ENCODE data around the gene MXRA7. TPM values are rescaled to one million over a fixed set of nuclear protein-coding genes. Genes with fewer than 3 reads are reported as not detected.
A peak's percentile ranks its signal among the peaks of the same experiment; 100 is the strongest.
"Not testable (repeated sequence)": the region's sequence is repeated elsewhere in the genome, so short reads cannot be mapped to it uniquely, and the experiment has no call there.

The MXRA7 gene
- total and polyA plus RNA-seq, 9 donors: 107 to 759 (median 187) TPM

DNA sequence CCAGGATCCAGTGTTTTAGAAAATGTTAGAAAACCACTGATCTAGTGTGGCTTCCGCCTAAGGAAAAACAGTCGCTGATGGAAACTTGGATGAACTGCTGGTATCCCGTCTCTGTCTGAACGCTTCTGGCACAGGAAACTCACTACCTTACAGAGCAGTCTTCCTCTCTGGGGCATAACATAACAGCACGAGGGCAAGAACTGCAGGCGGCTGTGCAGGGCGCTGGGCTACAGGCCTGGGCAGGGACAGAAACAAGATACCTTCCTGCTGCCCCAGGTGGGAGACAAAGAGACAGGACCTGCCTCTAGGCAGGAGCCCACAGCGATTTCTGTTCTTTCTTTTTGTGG lies 10.5 kb downstream of the MXRA7 start:
- intact Hi-C loops (cut with DNase I): loop anchor here in 1 of 4 donors (10.0 kb wide), 1 partner anchor 165 kb away; the partner anchor contains the start of gene CYGB
- Histone ChIP-seq H3K27me3 (no peaks in the 10 kb centered on the region), H3K36me3 (no peaks in the 10 kb centered on the region), H3K4me1 (ENCODE audit: insufficient read depth) (peaks cover 37% of the 10 kb centered on the region), H3K27ac (peak overlapping the region; percentile 78 to 84), H3K9me3 (no peaks in the 10 kb centered on the region), H3K4me3 (peak overlapping the region; percentile 22)
- TF ChIP-seq EP300 (IDR thresholded peaks at IDR 0.05): no peak
- TF ChIP-seq, protein P1, sequence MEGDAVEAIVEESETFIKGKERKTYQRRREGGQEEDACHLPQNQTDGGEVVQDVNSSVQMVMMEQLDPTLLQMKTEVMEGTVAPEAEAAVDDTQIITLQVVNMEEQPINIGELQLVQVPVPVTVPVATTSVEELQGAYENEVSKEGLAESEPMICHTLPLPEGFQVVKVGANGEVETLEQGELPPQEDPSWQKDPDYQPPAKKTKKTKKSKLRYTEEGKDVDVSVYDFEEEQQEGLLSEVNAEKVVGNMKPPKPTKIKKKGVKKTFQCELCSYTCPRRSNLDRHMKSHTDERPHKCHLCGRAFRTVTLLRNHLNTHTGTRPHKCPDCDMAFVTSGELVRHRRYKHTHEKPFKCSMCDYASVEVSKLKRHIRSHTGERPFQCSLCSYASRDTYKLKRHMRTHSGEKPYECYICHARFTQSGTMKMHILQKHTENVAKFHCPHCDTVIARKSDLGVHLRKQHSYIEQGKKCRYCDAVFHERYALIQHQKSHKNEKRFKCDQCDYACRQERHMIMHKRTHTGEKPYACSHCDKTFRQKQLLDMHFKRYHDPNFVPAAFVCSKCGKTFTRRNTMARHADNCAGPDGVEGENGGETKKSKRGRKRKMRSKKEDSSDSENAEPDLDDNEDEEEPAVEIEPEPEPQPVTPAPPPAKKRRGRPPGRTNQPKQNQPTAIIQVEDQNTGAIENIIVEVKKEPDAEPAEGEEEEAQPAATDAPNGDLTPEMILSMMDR (IDR thresholded peaks at IDR 0.05): no peak
- no peak for DNase-seq
- 27 to 43% (median 42%) methylated on average over 8 of the region's 8 CpGs for WGBS, 3 donors

DNA sequence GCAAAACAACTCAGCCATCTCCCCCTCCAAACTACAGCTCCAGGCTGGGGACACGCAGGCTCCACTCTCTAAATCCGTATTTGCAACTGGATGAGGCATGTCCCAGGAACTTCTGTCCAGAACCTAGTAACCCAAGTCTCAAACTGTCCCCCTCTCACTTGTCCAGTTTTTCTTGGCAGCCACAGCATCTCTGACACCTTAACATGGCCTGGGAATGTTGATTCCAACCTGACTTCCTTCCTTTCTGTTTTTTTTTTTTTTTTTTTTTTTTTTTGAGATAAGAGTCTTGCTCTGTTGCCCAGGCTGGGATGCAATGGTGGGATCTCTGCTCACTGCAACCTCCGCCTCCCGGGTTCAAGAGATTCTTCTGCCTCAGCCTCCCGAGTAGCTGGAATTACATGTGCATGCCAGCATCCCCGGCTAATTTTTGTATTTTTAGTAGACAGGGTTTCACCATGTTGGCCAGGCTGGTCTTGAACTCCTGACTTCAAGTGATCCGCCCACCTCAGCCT lies 12.2 kb downstream of the MXRA7 start:
- H3K27me3 ChIP-seq; H3K9me3 ChIP-seq; H3K36me3 ChIP-seq; intact Hi-C loops (cut with DNase I); H3K4me3 ChIP-seq; DNase-seq; H3K27ac ChIP-seq: not testable (repeated sequence)
- peaks cover 44% of the 10 kb centered on the region for H3K4me1 ChIP-seq (ENCODE audit: insufficient read depth)
- WGBS, 3 donors: 82 to 91% (median 86%) methylated on average over 7 of the region's 7 CpGs

DNA sequence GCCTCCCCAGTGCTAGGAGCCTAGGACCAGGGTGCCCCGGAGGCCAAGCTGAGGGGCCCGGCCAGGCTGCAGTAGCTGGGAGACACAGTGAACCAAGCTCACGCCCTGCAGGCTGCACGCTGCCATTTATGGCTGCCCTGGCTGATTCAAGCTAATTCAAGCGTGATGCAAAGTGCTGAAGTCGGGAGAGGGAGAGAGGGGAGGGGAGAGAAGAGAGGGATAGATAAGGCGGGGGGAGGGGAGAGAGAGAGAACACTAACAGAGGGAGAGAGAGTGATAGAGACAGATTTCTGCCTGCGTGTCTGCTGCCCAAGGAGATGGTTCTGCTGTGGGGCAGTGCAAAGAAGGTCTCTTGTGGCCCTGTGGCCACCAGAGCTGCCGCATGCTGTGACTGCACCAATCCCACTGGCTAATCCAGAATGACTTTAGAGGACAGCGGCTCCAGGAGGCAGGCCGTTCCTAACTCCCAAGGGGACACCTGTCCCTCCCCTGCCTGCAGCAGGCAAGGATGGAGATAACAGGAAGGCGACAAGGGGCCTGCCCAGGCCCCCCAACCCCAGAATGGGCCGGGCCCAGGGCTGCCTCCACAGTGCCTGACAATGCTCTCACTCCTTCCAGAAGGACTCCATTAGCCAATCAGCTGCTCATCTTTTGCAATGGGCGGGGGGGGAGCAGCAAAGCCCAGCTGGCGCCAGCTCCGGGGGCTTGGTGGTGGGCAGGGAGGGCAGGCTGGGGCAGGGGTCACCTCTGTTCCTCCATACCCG lies 12.9 kb downstream of the MXRA7 start:
- Histone ChIP-seq H3K27me3 (no peaks in the 10 kb centered on the region), H3K27ac (peak overlapping the region in 1 of 2 donors; percentile 25), H3K4me1 (ENCODE audit: insufficient read depth) (peaks cover 45% of the 10 kb centered on the region), H3K4me3 (no peak overlapping the region), H3K36me3 (no peaks in the 10 kb centered on the region), H3K9me3 (no peaks in the 10 kb centered on the region)
- TF ChIP-seq, protein P1 (IDR thresholded peaks at IDR 0.05): no peak
- TF ChIP-seq EP300 (IDR thresholded peaks at IDR 0.05) (no peak), POLR2A (IDR thresholded peaks at IDR 0.05) (no peak)
- 37 to 42% (median 40%) methylated on average over 17 of the region's 17 CpGs for WGBS, 3 donors
- intact Hi-C loops (cut with DNase I): no loop called here
- peak in 1 of 5 donors; percentile 59 for DNase-seq

DNA sequence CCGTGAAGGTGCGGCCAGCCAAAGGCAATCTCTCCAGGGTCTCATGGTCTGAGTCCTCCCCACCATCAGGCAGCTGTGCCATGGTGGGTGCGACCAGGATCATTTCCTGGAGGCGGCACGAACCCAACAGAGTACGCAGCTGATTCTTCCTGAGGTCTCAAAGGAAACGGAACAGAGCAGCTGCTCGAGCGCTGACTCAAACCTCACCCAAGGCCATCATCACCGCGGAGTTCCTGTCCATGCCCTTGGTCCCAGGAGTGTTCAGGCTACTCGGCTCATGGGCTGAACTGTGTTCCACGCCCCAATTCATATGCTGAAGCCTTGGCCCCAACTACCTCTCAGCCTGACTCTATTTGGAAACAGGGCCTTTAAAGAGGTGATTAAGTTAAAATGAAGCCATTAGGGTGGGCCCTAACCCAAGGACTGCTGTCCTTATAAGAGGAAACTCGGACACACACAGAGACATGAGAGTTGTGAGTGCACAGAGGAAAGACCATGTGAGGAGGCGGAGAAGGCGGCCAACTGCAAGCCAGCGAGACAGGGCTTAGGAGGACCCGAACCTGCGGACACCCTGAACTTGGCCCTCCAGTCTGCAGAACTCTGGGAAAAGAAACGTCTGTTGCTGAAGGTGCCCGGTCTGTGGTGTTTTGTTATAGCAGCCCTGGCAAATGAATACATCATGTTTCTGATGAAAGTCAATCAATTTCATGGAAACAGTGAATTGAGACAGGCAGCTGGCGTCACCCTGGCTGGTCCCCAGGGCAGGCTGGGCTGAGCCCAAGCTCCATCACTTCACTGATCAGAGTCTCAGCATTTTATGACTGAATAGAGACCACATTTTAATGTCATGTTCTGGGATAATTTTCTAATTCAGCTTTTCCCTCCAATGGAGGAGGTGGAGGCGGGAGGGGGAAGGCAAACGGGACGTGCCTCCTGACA lies 13.7 kb downstream of the MXRA7 start:
- Histone ChIP-seq H3K4me3 (no peak overlapping the region), H3K9me3 (no peaks in the 10 kb centered on the region), H3K4me1 (ENCODE audit: insufficient read depth) (peaks cover 41% of the 10 kb centered on the region), H3K27ac (peak overlapping the region; percentile 25 to 46), H3K27me3 (no peaks in the 10 kb centered on the region), H3K36me3 (no peaks in the 10 kb centered on the region)
- WGBS, 3 donors: 47 to 70% (median 64%) methylated on average over 25 of the region's 25 CpGs
- no peak for TF ChIP-seq POLR2A (IDR thresholded peaks at IDR 0.05)
- TF ChIP-seq, protein P1 (IDR thresholded peaks at IDR 0.05): no peak
- no peak for TF ChIP-seq EP300 (IDR thresholded peaks at IDR 0.05)
- intact Hi-C loops (cut with DNase I): no loop called here
- peak in 3 of 5 donors; percentile 44 to 65 (median 50) for DNase-seq
